HG02571 (cell line): Measurements from ENCODE around the gene ITCH.

ENCODE experiments used
- ATAC-seq: cut with Tn5 transposase; IDR thresholded peaks from one replicate; pipeline ENCODE4 v1.9.1; 2021; ENCODE audit warnings: mild to moderate bottlenecking, moderate library complexity; ENCODE audit not compliant: unreplicated experiment

The ITCH gene

DNA sequence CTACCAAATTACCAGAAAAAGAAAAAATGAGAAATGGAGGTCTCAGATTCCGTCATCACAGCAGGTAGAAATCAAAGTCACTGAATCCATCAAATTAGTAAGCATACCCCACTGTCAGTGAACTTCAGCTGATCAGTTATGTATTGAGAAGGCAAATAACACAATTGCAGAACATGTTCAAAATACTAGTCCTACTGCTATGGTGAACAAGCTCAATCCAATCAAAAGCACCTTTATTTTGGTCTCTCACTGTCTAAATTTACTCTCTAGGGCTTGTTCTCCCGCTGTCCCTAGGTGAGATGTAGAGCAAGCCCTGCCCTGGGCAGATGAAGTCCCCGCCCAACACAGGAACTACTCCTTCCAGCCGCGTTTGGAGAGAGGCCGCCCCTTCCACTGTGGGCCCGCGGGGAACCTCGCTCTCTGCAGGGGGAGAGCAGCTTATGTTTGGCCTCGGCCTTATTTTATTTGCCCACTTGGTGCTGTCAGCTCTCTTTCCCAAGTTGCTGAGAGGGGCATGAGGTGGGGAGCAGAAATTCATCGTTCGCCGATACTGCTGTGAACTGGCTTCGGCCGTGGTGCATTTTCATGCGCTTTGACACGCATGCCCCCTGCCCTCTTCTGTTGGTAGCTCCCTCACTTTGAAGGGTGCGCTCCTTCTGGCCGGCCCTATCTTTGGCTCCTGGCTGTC, 181.2 kb downstream of the ITCH start:
- no peak for ATAC-seq

- no peak for ATAC-seq
Measured at GRCh38 chr20:34546751-34547181, 183.7 kb downstream of the ITCH start.

GRCh38 chr20:34547844-34548613, 185.0 kb downstream of the ITCH start:
- no peak for ATAC-seq

DNA sequence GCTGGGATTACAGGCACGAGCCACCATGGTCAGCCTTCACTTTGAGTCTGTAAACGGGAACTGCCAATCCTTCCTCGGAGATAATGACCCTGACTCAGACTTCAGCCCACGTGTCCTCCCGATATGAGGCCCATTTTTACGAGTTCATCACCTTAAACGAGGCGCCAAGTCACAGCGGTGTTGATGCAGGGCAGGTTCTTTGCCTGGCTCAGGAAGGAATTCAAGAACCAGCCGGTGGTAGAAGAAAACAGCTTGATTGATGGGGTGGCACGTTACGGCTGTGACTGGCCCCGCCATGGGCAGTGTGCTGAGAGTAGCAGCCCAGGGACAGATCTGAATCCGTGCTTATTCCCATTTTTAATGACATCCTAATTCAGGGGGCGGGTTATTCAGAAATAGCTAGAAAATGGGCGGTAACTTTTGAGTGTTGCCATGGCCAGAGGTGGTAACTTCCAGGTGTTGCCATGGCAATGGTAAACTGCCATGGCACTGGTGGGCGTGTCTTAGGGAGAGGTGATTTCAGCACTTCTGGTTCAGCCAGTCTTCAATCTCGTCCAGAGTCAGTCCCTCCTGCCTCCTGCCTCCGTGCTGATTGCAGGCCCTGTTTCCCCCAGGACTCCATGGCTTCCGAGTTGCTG, 186.3 kb downstream of the ITCH start:
- ATAC-seq = no peak

GRCh38 chr20:34549929-34550305, 186.8 kb downstream of the ITCH start:
- no peak for ATAC-seq

DNA sequence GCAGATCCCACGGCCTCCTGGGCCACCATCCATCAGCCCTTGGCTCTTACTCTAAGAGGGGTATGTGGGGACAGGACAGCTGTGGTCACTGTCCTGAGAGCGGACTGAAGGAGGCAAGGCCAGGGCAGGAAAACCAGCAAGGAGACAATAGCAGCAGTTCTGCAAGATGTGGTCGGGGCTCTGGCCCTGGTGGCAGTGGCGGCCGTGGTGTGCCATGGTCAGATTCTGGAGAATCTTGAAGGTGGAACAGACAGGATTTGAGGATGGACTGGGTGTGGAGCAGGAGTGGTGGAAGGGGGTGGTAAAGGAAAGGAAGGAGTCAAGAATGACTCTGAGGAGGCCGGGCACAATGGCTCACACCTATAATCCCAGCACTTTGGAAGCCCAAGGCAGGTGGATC, 189.5 kb downstream of the ITCH start:
- ATAC-seq = no peak

- no peak for ATAC-seq
Measured at GRCh38 chr20:34553366-34553867, 190.3 kb downstream of the ITCH start.

DNA sequence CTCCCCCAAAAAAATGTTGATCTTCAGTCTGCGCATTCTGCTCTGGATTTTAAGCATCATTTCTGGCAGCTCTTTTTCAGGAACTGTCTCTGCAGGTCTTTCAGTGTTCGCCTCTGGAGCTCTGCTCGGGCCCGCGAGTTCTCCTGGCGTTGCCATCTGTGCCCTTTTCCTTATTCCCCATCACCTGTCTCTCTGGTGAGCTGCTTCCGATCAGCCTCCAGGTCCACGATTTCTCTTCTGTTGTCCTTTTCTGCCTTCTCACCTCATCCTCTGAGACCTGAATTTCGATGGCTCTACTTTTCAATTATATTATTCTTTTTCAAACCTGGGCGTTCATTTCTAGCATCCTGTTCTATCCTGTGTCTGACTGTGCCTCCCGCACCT, 194.9 kb downstream of the ITCH start:
- ATAC-seq = no peak

GRCh38 chr20:34558320-34559218, 195.5 kb downstream of the ITCH start, which contains the start of gene MAP1LC3A:
Gene MAP1LC3A (plus strand): TSS chr20:34558718. CDS start chr20:34558869, 151 bp downstream.
- ATAC-seq = no peak

DNA sequence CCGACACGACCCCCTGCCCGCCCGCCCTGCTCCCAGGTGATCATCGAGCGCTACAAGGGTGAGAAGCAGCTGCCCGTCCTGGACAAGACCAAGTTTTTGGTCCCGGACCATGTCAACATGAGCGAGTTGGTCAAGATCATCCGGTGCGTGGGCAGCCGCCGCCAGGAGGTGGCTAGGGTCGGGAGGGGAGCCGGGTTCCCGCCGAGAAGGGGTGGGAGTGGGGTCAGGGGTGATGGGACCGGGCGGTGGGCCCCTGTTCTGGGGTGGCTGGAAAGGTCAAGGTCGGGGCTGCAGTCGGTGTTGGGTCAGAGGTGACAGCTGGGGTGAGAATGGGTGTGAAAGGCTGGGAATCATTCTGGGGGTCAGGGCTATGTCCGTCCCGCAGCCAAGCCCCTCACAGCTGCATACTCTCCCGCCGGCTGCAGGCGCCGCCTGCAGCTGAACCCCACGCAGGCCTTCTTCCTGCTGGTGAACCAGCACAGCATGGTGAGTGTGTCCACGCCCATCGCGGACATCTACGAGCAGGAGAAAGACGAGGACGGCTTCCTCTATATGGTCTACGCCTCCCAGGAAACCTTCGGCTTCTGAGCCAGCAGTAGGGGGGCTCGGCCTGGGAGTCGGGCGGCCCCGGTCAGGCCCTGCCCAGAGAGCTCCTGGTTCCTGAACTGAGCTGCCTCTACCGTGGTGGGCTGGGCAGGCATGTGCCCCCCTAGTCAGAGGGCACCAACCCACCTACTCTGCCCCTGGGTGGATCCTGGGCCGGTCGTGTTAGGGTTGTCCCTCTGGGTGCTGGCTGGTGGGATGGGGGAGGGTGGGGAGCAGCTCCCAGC, 196.5 kb downstream of the ITCH start:
- ATAC-seq = no peak

DNA sequence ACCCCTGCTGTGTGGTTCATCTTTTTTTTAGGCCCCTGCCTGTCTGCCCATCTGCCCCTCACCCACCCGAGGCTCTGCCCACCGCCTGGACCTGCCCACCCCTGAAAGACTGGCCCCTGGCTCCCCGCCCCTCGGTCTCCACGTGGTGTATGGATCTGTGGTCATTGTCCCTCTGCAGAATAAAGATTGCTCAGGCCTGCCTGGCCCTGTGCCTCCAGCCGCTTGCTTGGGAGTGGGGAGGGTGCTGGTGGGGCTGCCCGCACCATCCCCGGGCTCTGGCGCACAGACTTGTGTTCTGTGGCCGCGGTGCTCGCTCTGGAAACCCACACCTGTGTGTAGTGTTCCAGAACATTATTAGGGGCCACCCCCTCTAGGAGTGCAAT, 197.1 kb downstream of the ITCH start:
- ATAC-seq = no peak

DNA sequence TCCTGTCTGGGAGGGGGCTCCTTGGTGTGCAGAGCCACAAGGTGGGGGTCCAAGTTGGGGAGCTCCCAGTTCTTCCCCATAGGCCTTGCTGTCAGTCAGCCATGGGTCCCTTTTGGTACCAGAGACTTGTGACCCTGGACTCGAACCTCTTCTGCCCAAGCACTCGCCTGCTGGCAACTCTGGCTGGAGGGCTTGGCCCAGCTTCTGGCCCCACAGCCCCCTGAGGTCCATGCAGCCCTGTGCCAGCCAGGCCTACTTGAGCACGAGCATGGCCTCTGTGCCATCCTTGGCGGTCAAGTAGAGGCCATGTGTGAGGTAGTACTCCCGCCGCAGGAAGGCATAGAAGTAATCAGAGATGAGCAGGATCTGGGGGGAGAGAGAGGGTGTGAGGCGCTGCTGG, 197.5 kb downstream of the ITCH start:
- no peak for ATAC-seq
